GM19455 (cell line): Measurements from ENCODE around the gene PDGFD.

Experiments
- ATAC-seq: cut with Tn5 transposase; IDR thresholded peaks from one replicate; pipeline ENCODE4 v1.9.1; 2021; ENCODE audit not compliant: unreplicated experiment

PDGFD gene

GRCh38 chr11:103963648-103964047, 200.3 kb downstream of the PDGFD start:
- ATAC-seq = no peak

- no peak for ATAC-seq
Observed at GRCh38 chr11:103961010-103961409, 202.9 kb downstream of the PDGFD start.

GRCh38 chr11:103960108-103960507, 203.8 kb downstream of the PDGFD start:
- no peak for ATAC-seq

GRCh38 chr11:103959279-103959942, 204.5 kb downstream of the PDGFD start:
- ATAC-seq = peak; percentile 99

GRCh38 chr11:103958475-103959215, 205.3 kb downstream of the PDGFD start:
- ATAC-seq = peak; percentile 50

- ATAC-seq = no peak
Observed at GRCh38 chr11:103953797-103954486, 210.0 kb downstream of the PDGFD start.

GRCh38 chr11:103949781-103950180, 214.2 kb downstream of the PDGFD start:
- no peak for ATAC-seq

- ATAC-seq = no peak
Observed at GRCh38 chr11:103948187-103948763, 215.7 kb downstream of the PDGFD start.

- ATAC-seq = no peak
Observed at GRCh38 chr11:103947546-103947919, 216.4 kb downstream of the PDGFD start.

- ATAC-seq = no peak
Observed at GRCh38 chr11:103946793-103947545, 217.0 kb downstream of the PDGFD start.

GRCh38 chr11:103944251-103944940, 219.6 kb downstream of the PDGFD start:
- no peak for ATAC-seq

- no peak for ATAC-seq
Observed at GRCh38 chr11:103942646-103943045, 221.3 kb downstream of the PDGFD start.

GRCh38 chr11:103940551-103940950, 223.4 kb downstream of the PDGFD start:
- no peak for ATAC-seq

- no peak for ATAC-seq
Observed at GRCh38 chr11:103939694-103940093, 224.3 kb downstream of the PDGFD start.

GRCh38 chr11:103936059-103936458, 227.9 kb downstream of the PDGFD start:
- ATAC-seq = no peak

- no peak for ATAC-seq
Observed at GRCh38 chr11:103935219-103935618, 228.7 kb downstream of the PDGFD start.

GRCh38 chr11:103929170-103929903, 234.6 kb downstream of the PDGFD start:
- ATAC-seq = peak; percentile 93

GRCh38 chr11:103928802-103929161, 235.2 kb downstream of the PDGFD start:
- ATAC-seq = peak; percentile 24

- no peak for ATAC-seq
Observed at GRCh38 chr11:103928040-103928801, 235.7 kb downstream of the PDGFD start.
